PC-9 (cell line): ENCODE data around the gene POU6F2. TPM values are rescaled to one million over a fixed set of nuclear protein-coding genes. Genes with fewer than 3 reads are reported as not detected.
A peak's percentile ranks its signal among the peaks of the same experiment; 100 is the strongest.

Experiments
- BruUV-seq: library from RNA; stranded (reverse); fragments of 400-500 nt; replicated peaks from 2 replicates; lab custom pipeline; 2021; lab: Mats Ljungman, UMichigan
- CTCF ChIA-PET: fragments of 300-600 bp; sonication (Branson Sonifier 250); formaldehyde crosslinking; loops from one replicate; lab custom pipeline; 2022; ENCODE audit warnings: antibody characterized with exemption; lab: Charles Lee
- POLR2A ChIA-PET: fragments of 300-600 bp; sonication (Branson Sonifier 250); formaldehyde crosslinking; loops from one replicate; lab custom pipeline; 2022; ENCODE audit warnings: antibody characterized with exemption; ENCODE audit not compliant: unreplicated experiment; lab: Charles Lee
- DNase-seq, 2 experiments: peaks; one replicate each; pipeline versions ENCODE4 v3.0.0 to v3.0.0-alpha.2; 2015 to 2022; ENCODE audit warnings: mixed read lengths in 1 of 2
- H2AFZ ChIP-seq: fragments of 200-600 bp; sonication (generic); 2 replicates; pipeline ENCODE4 v1.8.1; 2017; ENCODE audit warnings: antibody characterized with exemption
- H3F3A ChIP-seq: fragments of 200-600 bp; sonication (generic); 2 replicates; pipeline ENCODE4 v1.8.1; 2017; ENCODE audit warnings: antibody characterized with exemption, mild to moderate bottlenecking, low read depth; ENCODE audit not compliant: insufficient read depth
- H3K27ac ChIP-seq: fragments of 200-600 bp; sonication (generic); 2 replicates; pipeline ENCODE4 v1.6.1; 2016; ENCODE audit warnings: mixed run types
- H3K27me3 ChIP-seq: fragments of 200-600 bp; sonication (generic); 2 replicates; pipeline ENCODE4 v1.6.1; 2016; ENCODE audit warnings: low read depth, mixed run types; ENCODE audit not compliant: insufficient read depth
- H3K36me3 ChIP-seq: fragments of 200-600 bp; sonication (generic); 2 replicates; pipeline ENCODE4 v1.6.1; 2016; ENCODE audit warnings: low read depth, mixed run types
- H3K4me1 ChIP-seq: fragments of 200-600 bp; sonication (generic); replicated peaks from 2 replicates; pipeline ENCODE4 v1.6.1; 2016; ENCODE audit warnings: mixed run types; ENCODE audit not compliant: insufficient read depth
- H3K4me2 ChIP-seq: fragments of 200-600 bp; sonication (generic); 2 replicates; pipeline ENCODE4 v1.6.1; 2017; ENCODE audit warnings: mixed run types
- H3K4me3 ChIP-seq: fragments of 200-600 bp; sonication (generic); 2 replicates; pipeline ENCODE4 v1.6.1; 2016; ENCODE audit warnings: mixed run types
- H3K79me2 ChIP-seq: fragments of 200-600 bp; sonication (generic); 2 replicates; pipeline ENCODE4 v1.6.1; 2017; ENCODE audit warnings: low read depth, mixed run types
- H3K9me2 ChIP-seq: fragments of 200-600 bp; sonication (generic); 2 replicates; pipeline ENCODE4 v1.8.1; 2017; ENCODE audit warnings: mild to moderate bottlenecking; ENCODE audit not compliant: insufficient read depth
- H3K9me3 ChIP-seq: fragments of 200-600 bp; sonication (generic); 2 replicates; pipeline ENCODE4 v1.8.1; 2016; ENCODE audit warnings: low read depth; ENCODE audit not compliant: insufficient read depth
- H4K20me1 ChIP-seq: fragments of 200-600 bp; sonication (generic); 2 replicates; pipeline ENCODE4 v1.8.1; 2017; ENCODE audit not compliant: insufficient read depth
- CTCF ChIP-seq: fragments of 200-600 bp; sonication (generic); conservative IDR thresholded peaks from 2 replicates; pipeline ENCODE4 v1.6.1; 2017; ENCODE audit warnings: mixed run types, antibody characterized with exemption, mild to moderate bottlenecking, moderate library complexity
- EZH2 ChIP-seq: fragments of 200-600 bp; sonication (generic); IDR thresholded peaks from 2 replicates; pipeline ENCODE4 v1.8.0; 2017; ENCODE audit warnings: antibody characterized with exemption, low read depth
- intact Hi-C: fragments of 100-400 bp; cut with micrococcal nuclease; formaldehyde crosslinking; loops from one replicate; pipeline ENCODE4 v1.10.0; 2022; ENCODE audit not compliant: unreplicated experiment
- total RNA-seq: library from RNA; stranded (reverse); gene quantifications from 2 replicates; pipeline ENCODE4 v1.2.3, GENCODE V29; 2021

POU6F2 gene
- total RNA-seq, 1 experiment from 2014 or later = not detected

GRCh38 chr7:39016609-39017008 is 38.9 kb downstream of the POU6F2 start:
- Histone ChIP-seq H3K4me3 (no peak overlapping the region), H3K4me1 (no peaks in the 10 kb centered on the region; the same call in 1 of the 2 replicates), H4K20me1 (no peaks in the 10 kb centered on the region), H3K4me2 (no peak overlapping the region), H3K79me2 (no peaks in the 10 kb centered on the region), H2AFZ (no peak overlapping the region), H3F3A (no peaks in the 10 kb centered on the region; the same call in 1 of the 2 replicates), H3K36me3 (no peaks in the 10 kb centered on the region), H3K9me2 (0 out of 2 replicates have a peak, but pooled peaks cover 3% of the 10 kb centered on the region), H3K27me3 (peaks cover 23% of the 10 kb centered on the region), H3K9me3 (no peaks in the 10 kb centered on the region), H3K27ac (no peak overlapping the region)
- peak; percentile 6 to 53 for DNase-seq
- POLR2A ChIA-PET = no interaction called here
- CTCF ChIA-PET = no interaction called here
- intact Hi-C loops = no loop called here
- no TSS peak for BruUV-seq
- no peak for TF ChIP-seq CTCF
- TF ChIP-seq EZH2 = no peak

- Histone ChIP-seq H2AFZ (no peak overlapping the region), H3K9me2 (0 out of 2 replicates have a peak, but pooled peaks cover 3% of the 10 kb centered on the region), H4K20me1 (no peaks in the 10 kb centered on the region), H3K4me3 (no peak overlapping the region), H3K36me3 (no peaks in the 10 kb centered on the region), H3K4me2 (no peak overlapping the region), H3F3A (no peaks in the 10 kb centered on the region; the same call in 1 of the 2 replicates), H3K27ac (no peak overlapping the region), H3K4me1 (no peaks in the 10 kb centered on the region; the same call in 1 of the 2 replicates), H3K9me3 (no peaks in the 10 kb centered on the region), H3K27me3 (peaks cover 23% of the 10 kb centered on the region), H3K79me2 (no peaks in the 10 kb centered on the region)
- CTCF ChIA-PET = no interaction called here
- POLR2A ChIA-PET = no interaction called here
- intact Hi-C loops = no loop called here
- DNase-seq = no peak
- BruUV-seq = no TSS peak
- TF ChIP-seq CTCF = no peak
- TF ChIP-seq EZH2 = no peak
These were observed 39.7 kb downstream of the POU6F2 start for GRCh38 chr7:39017369-39017915.

- Histone ChIP-seq H3K4me1 (no peaks in the 10 kb centered on the region), H3F3A (no peaks in the 10 kb centered on the region), H3K4me3 (no peak overlapping the region), H3K36me3 (no peaks in the 10 kb centered on the region), H3K4me2 (no peak overlapping the region), H3K79me2 (no peaks in the 10 kb centered on the region), H4K20me1 (no peaks in the 10 kb centered on the region), H2AFZ (no peak overlapping the region), H3K27me3 (no peaks in the 10 kb centered on the region; the same call in 1 of the 2 replicates), H3K9me2 (no peaks in the 10 kb centered on the region), H3K9me3 (no peaks in the 10 kb centered on the region), H3K27ac (no peak overlapping the region)
- TF ChIP-seq EZH2 = no peak
- intact Hi-C loops = no loop called here
- ChIA-PET CTCF (no interaction called here), POLR2A (no interaction called here)
- BruUV-seq = no TSS peak
- no peak for DNase-seq
These were observed 45.1 kb downstream of the POU6F2 start for GRCh38 chr7:39022796-39023195.

GRCh38 chr7:39027491-39027890 is 49.8 kb downstream of the POU6F2 start:
- Histone ChIP-seq H3K9me2 (no peaks in the 10 kb centered on the region), H3K9me3 (no peaks in the 10 kb centered on the region), H3K4me3 (no peak overlapping the region), H3K27ac (no peak overlapping the region), H3F3A (no peaks in the 10 kb centered on the region), H2AFZ (no peak overlapping the region), H3K27me3 (peaks cover 16% of the 10 kb centered on the region; the same call in 1 of the 2 replicates), H4K20me1 (no peaks in the 10 kb centered on the region), H3K4me1 (no peaks in the 10 kb centered on the region), H3K4me2 (no peak overlapping the region), H3K79me2 (no peaks in the 10 kb centered on the region), H3K36me3 (no peaks in the 10 kb centered on the region)
- DNase-seq = no peak
- CTCF ChIA-PET = no interaction called here
- no TSS peak for BruUV-seq
- TF ChIP-seq CTCF = no peak
- no peak for TF ChIP-seq EZH2
- intact Hi-C loops = no loop called here
- POLR2A ChIA-PET = no interaction called here
